NB4 (cell line): ENCODE results near the gene SUSD4.
A peak's percentile ranks its signal among the peaks of the same experiment; 100 is the strongest.

Experiments
- DNase-seq: peaks from one replicate; pipeline ENCODE4 v3.0.0; 2010; ENCODE audit warnings: low read depth
- H3K4me3 ChIP-seq: one replicate; pipeline ENCODE4 v1.5.1; 2011; ENCODE audit warnings: mild to moderate bottlenecking, low read depth, low read length, moderate library complexity
- CTCF ChIP-seq: IDR thresholded peaks from one replicate; pipeline ENCODE4 v1.5.1; 2012; ENCODE audit warnings: low read depth, low read length
- MAX ChIP-seq: IDR thresholded peaks from 2 replicates; pipeline ENCODE4 v1.6.1; 2011; ENCODE audit warnings: low read depth, low read length
- MYC ChIP-seq: IDR thresholded peaks from 2 replicates; pipeline ENCODE4 v1.6.1; 2011; ENCODE audit warnings: low read depth, low read length
- POLR2A ChIP-seq: IDR thresholded peaks from 2 replicates; pipeline ENCODE4 v1.6.1; 2011; ENCODE audit warnings: mild to moderate bottlenecking; ENCODE audit not compliant: insufficient read length; ENCODE audit errors: extremely low read depth

Gene SUSD4

GRCh38 chr1:223269006-223269405 lies 95.0 kb downstream of the SUSD4 start:
- no peak for DNase-seq
- TF ChIP-seq MYC (no peak), MAX (no peak), POLR2A (no peak), CTCF (no peak)
- H3K4me3 ChIP-seq: no peak overlapping the region

- TF ChIP-seq MYC: no peak
- no peak for TF ChIP-seq POLR2A
- TF ChIP-seq CTCF: no peak
- TF ChIP-seq MAX: no peak
- peak; percentile 41 for DNase-seq
- no peak overlapping the region for H3K4me3 ChIP-seq
Measured at GRCh38 chr1:223266632-223267172, 97.3 kb downstream of the SUSD4 start.

GRCh38 chr1:223264983-223265908 lies 98.7 kb downstream of the SUSD4 start:
- no peak for DNase-seq
- TF ChIP-seq MYC (no peak), POLR2A (no peak), CTCF (no peak), MAX (no peak)
- H3K4me3 ChIP-seq: no peak overlapping the region

- no peak for DNase-seq
- H3K4me3 ChIP-seq: no peak overlapping the region
- no peak for TF ChIP-seq MAX
- TF ChIP-seq CTCF: no peak
- no peak for TF ChIP-seq POLR2A
- no peak for TF ChIP-seq MYC
Measured at GRCh38 chr1:223264529-223264928, 99.4 kb downstream of the SUSD4 start.

GRCh38 chr1:223261914-223262313 lies 102.1 kb downstream of the SUSD4 start:
- H3K4me3 ChIP-seq: no peak overlapping the region
- no peak for TF ChIP-seq CTCF
- TF ChIP-seq POLR2A: no peak
- no peak for TF ChIP-seq MAX
- no peak for TF ChIP-seq MYC
- no peak for DNase-seq
